ENCODE results near the gene STYK1.
"Not testable (repeated sequence)": the region's sequence is repeated elsewhere in the genome, so short reads cannot be mapped to it uniquely, and the experiment has no call there.

The STYK1 gene

GRCh38 chr12:10672231-10672868 lies 1.5 kb downstream of the STYK1 start:
- no peak for DNase-seq

- DNase-seq = no peak
Measured at GRCh38 chr12:10669533-10669932, 4.3 kb downstream of the STYK1 start.

- DNase-seq = no peak
Measured at GRCh38 chr12:10668526-10668925, 5.3 kb downstream of the STYK1 start.

- no peak for DNase-seq
Measured at GRCh38 chr12:10667581-10667980, 6.3 kb downstream of the STYK1 start.

- DNase-seq = no peak
Measured at GRCh38 chr12:10664499-10664898, 9.4 kb downstream of the STYK1 start.

GRCh38 chr12:10663869-10664268 lies 10.0 kb downstream of the STYK1 start:
- DNase-seq = no peak

- DNase-seq = no peak
Measured at GRCh38 chr12:10661338-10661737, 12.5 kb downstream of the STYK1 start.

- no peak for DNase-seq
Measured at GRCh38 chr12:10654003-10654402, 19.8 kb downstream of the STYK1 start.

GRCh38 chr12:10652192-10652591 lies 21.7 kb downstream of the STYK1 start:
- DNase-seq = no peak

GRCh38 chr12:10646576-10646975 lies 27.3 kb downstream of the STYK1 start:
- not testable (repeated sequence) for DNase-seq

- no peak for DNase-seq
Measured at GRCh38 chr12:10645910-10646309, 27.9 kb downstream of the STYK1 start.

- DNase-seq = no peak
Measured at GRCh38 chr12:10641735-10642500, 31.9 kb downstream of the STYK1 start.

- no peak for DNase-seq
Measured at GRCh38 chr12:10638728-10639127, 35.1 kb downstream of the STYK1 start.

- no peak for DNase-seq
Measured at GRCh38 chr12:10636611-10637010, 37.2 kb downstream of the STYK1 start.

GRCh38 chr12:10636124-10636523 lies 37.7 kb downstream of the STYK1 start:
- no peak for DNase-seq

GRCh38 chr12:10635306-10635705 lies 38.5 kb downstream of the STYK1 start:
- no peak for DNase-seq

GRCh38 chr12:10634427-10634826 lies 39.4 kb downstream of the STYK1 start:
- no peak for DNase-seq

GRCh38 chr12:10633541-10633940 lies 40.3 kb downstream of the STYK1 start:
- DNase-seq = no peak

GRCh38 chr12:10632226-10632625 lies 41.6 kb downstream of the STYK1 start:
- no peak for DNase-seq

GRCh38 chr12:10624605-10625004 lies 49.2 kb downstream of the STYK1 start:
- no peak for DNase-seq

GRCh38 chr12:10623131-10623530 lies 50.7 kb downstream of the STYK1 start:
- no peak for DNase-seq

GRCh38 chr12:10621278-10621677 lies 52.6 kb downstream of the STYK1 start:
- no peak for DNase-seq

- DNase-seq = no peak
Measured at GRCh38 chr12:10620078-10620779, 53.6 kb downstream of the STYK1 start.

Measured in NCI-H748 treated with DMSO at 0.1 percent for 48 hours (cell line).